Ovary (tissue), 10 donors: ENCODE results near the gene ZIC4. TPM values are rescaled to one million over a fixed set of nuclear protein-coding genes. Genes with fewer than 3 reads are reported as not detected.

Experiments
- DNase-seq, 5 donors: peaks; one replicate each; pipeline ENCODE4 v3.0.0-alpha.2; 2019 to 2020
- H3K27ac ChIP-seq, 2 donors: fragments of 200-600 bp; one replicate each; pipeline versions ENCODE4 v1.5.1 to v1.8.0; 2019 to 2022
- H3K27me3 ChIP-seq: fragments of 200-600 bp; one replicate; pipeline ENCODE4 v1.8.0; 2022
- H3K36me3 ChIP-seq: fragments of 200-600 bp; sonication (generic); one replicate; pipeline ENCODE4 v1.5.1; 2019
- H3K4me1 ChIP-seq: one replicate; pipeline ENCODE4 v1.8.1; 2013; ENCODE audit warnings: mild to moderate bottlenecking, moderate library complexity; ENCODE audit not compliant: insufficient read depth
- H3K4me3 ChIP-seq: fragments of 200-600 bp; sonication (generic); one replicate; pipeline ENCODE4 v1.5.1; 2017
- H3K9me3 ChIP-seq, 2 donors: fragments of 200-600 bp in 1 of 2; sonication (generic) in 1 of 2; one replicate each; pipeline versions ENCODE4 v1.5.1 to v1.8.1; 2013 to 2019; ENCODE audit warnings: mild to moderate bottlenecking in 1 of 2, moderate library complexity in 1 of 2
- EP300 ChIP-seq: sonication (generic); formaldehyde crosslinking; IDR thresholded peaks from one replicate; pipeline ENCODE4 v1.6.1; 2017; ENCODE audit warnings: antibody characterized with exemption
- POLR2A ChIP-seq: fragments of 450-650 bp; IDR thresholded peaks from one replicate; pipeline ENCODE4 v1.6.1; 2017; ENCODE audit warnings: antibody characterized with exemption, mild to moderate bottlenecking, moderate library complexity
- WGBS, 3 donors: extraction: QIAGEN DNeasy Blood & Tissue Kit in 1 of 3; methylation state at CpG; one replicate each; pipeline versions ENCODE4 v1.1.5 to v1.1.7; 2013 to 2017; 5-methylcytosine and 5-hydroxymethylcytosine counted together
- intact Hi-C, 4 donors: fragments of 100-400 bp; cut with DNase I; formaldehyde crosslinking; loops; one replicate each; pipeline versions ENCODE4 v1.11.0 to v1.15.1; 2022 to 2023
- long read RNA-seq, 3 donors: library from polyadenylated mRNA in 2 of 3; unstranded in 2 of 3; transcript quantifications; one replicate each; pipeline ENCODE4 v2.0.0 and lab custom pipeline, GENCODE V29; 2021 to 2026
- polyA plus RNA-seq, 2 donors: library from polyadenylated mRNA; stranded (reverse); fragments of 200-250 nt in 1 of 2; fragments of 350-450 nt in 1 of 2; fragmentation: Illumina TruSeq in 1 of 2; extraction: RNeasy Lipid Tissue Mini Kit (QIAGEN cat#74804) in 1 of 2; gene quantifications; one replicate each; pipeline ENCODE4 v1.2.3, GENCODE V29; 2013 to 2014
- total RNA-seq, 7 donors: library from RNA; depleted of rRNA in 2 of 7; stranded (reverse); fragments of >200 nt in 2 of 7; fragmentation: NEBNext Ultra II Directional in 3 of 7; extraction: Animal tissue kit (Norgen Biotek cat#: 25700) in 3 of 7; gene quantifications; one replicate each; pipeline versions ENCODE4 v1.1.0 to v1.2.4, GENCODE V29; 2016 to 2023
- TF ChIP-seq, protein P1 (sequence below), 3 donors: fragments of 450-650 bp in 2 of 3; fragments of 200-600 bp in 1 of 3; IDR thresholded peaks; one replicate each; pipeline versions ENCODE4 v1.5.1 to v1.8.0; 2016 to 2022; ENCODE audit warnings: antibody characterized with exemption in 3 of 3, mild to moderate bottlenecking in 1 of 3
- donor health status: DM: no; HTN: no; CAD: no; lungs with moderate emphysema.
- donor health status: DM: no; HTN: no; CAD: no.
- donor health status: Bipolar disorder and iron deficiency.
- donor health status: DM: yes; HTN: yes; CAD: no.
- donor health status: DM: no; HTN: no; CAD: no.
- donor health status: DM: yes; HTN: yes; CAD: no.

ZIC4 gene
- total RNA-seq: not detected
- polyA plus RNA-seq: not detected
- long read RNA-seq, donor 1: 0 reads
- long read RNA-seq, donor 2, partial matches to known transcripts: 0 of 1 reads
- long read RNA-seq, donor 2, other reads (novel, unspliced or antisense): 0 of 1 reads
- long read RNA-seq, donor 3: 0 reads

DNA sequence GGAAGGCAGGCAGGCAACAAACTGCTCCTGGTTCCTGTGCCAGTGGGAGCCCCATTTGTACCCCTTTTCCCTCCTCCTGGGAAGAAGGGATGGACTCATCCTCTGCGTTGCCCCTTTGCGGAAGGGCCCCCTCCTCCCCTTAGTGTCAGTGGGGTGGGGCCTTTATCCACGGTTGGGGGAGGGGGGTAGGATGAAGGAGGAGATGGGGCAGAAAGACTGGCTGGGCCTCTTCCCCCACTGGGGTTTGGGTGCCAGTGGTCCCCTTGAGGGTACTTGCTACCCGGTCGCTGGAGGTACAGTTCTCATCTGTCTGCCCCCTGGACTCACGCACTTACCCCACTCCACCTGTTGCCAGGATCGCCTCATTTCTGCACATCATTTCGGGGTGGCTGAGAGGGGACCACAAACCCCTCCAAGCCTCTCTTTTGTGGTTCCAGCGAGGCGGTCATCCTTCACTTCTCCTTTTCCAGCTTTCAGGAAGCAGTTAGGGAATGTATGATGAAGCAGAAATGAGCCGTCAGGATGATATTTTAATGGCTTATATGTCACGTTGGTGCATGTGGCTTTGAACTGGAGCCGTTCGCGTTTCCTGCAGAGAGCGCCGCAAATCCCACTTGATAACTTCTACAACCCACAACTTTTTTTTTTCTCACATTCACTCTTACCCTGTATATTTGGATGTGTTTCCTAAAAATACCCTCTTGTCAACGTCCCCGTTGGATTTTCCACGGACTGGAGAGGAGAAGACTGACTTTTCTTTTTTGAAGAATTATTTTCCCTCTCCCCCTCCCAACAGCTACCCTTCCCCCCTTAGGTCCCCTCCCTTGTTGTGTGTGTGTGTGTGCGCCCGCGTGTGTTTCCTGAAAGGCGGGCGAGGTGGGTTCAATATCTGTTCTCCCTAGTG lies at the start of gene ZIC4:
ZIC4 (minus strand) TSS at position 516 of the 904 bp plus-strand sequence. CDS start 3,746 bp downstream, outside the sequence.
- no peak for DNase-seq
- no peak for TF ChIP-seq EP300
- TF ChIP-seq POLR2A: no peak
- TF ChIP-seq, protein P1, sequence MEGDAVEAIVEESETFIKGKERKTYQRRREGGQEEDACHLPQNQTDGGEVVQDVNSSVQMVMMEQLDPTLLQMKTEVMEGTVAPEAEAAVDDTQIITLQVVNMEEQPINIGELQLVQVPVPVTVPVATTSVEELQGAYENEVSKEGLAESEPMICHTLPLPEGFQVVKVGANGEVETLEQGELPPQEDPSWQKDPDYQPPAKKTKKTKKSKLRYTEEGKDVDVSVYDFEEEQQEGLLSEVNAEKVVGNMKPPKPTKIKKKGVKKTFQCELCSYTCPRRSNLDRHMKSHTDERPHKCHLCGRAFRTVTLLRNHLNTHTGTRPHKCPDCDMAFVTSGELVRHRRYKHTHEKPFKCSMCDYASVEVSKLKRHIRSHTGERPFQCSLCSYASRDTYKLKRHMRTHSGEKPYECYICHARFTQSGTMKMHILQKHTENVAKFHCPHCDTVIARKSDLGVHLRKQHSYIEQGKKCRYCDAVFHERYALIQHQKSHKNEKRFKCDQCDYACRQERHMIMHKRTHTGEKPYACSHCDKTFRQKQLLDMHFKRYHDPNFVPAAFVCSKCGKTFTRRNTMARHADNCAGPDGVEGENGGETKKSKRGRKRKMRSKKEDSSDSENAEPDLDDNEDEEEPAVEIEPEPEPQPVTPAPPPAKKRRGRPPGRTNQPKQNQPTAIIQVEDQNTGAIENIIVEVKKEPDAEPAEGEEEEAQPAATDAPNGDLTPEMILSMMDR (IDR thresholded peaks at IDR 0.05): no peak
- Histone ChIP-seq H3K36me3 (no peaks in the 10 kb centered on the region), H3K4me1 (peaks cover 11% of the 10 kb centered on the region), H3K9me3 (peaks cover 0 to 4% of the 10 kb centered on the region in 2 donors), H3K27me3 (peaks cover 4% of the 10 kb centered on the region), H3K27ac (no peak within 1 kb of the TSS), H3K4me3 (no peak within 1 kb of the TSS)
- WGBS, 3 donors: 6% methylated on average over 25 of the region's 25 CpGs
- intact Hi-C loops: no loop called here

DNA sequence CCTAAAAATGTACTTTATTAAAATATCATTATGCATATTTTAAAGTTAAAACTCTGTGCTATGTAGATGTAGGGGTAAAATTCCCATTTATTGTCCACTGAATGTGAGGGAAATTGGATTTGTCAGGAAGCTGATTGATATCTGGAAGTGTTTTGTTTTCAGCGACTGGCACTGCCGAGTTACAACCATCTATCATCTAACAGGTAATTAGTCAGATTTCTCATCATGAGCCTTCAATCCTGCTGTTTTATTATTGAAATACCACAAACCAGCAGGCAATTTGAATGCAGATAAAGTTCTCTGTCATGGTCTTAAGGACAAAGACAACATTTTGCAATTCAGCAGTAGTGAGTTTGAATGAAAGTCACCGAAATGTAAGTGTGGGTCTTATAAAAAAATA lies 43.3 kb upstream of the ZIC4 start:
- H3K27ac ChIP-seq: no peak overlapping the region
- no peaks in the 10 kb centered on the region for H3K9me3 ChIP-seq
- no peak for TF ChIP-seq EP300
- TF ChIP-seq, protein P1 (IDR thresholded peaks at IDR 0.05): no peak
- no peak for TF ChIP-seq POLR2A
- WGBS, 3 donors: 21 to 31% (median 23%) methylated on average over 3 of the region's 3 CpGs
- no peaks in the 10 kb centered on the region for H3K4me1 ChIP-seq
- no peaks in the 10 kb centered on the region for H3K36me3 ChIP-seq
- DNase-seq: no peak
- intact Hi-C loops: no loop called here
- H3K4me3 ChIP-seq: no peak overlapping the region
- no peaks in the 10 kb centered on the region for H3K27me3 ChIP-seq

DNA sequence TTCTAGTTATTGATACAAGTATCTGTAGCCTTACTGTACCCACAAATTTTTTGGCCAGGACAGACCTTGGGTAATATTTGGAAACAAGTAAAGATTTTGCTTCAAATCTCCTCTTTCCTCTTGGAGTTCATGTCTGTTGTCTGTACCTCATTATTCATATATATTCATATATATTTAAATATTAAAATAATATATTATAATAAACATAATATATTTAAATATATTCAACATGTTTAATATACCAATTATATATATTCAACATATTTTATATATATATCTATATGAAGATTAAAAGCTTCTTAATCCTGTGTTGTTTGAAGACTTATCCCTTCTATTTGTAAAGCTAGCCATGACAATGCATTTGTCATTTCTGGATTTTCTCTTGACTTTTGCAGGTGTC lies 40.9 kb upstream of the ZIC4 start:
- no peaks in the 10 kb centered on the region for H3K27me3 ChIP-seq
- TF ChIP-seq, protein P1 (IDR thresholded peaks at IDR 0.05): no peak
- no peak overlapping the region for H3K27ac ChIP-seq
- intact Hi-C loops: no loop called here
- H3K4me3 ChIP-seq: no peak overlapping the region
- no peaks in the 10 kb centered on the region for H3K9me3 ChIP-seq
- H3K4me1 ChIP-seq: no peaks in the 10 kb centered on the region
- no peak for DNase-seq
- no peaks in the 10 kb centered on the region for H3K36me3 ChIP-seq

DNA sequence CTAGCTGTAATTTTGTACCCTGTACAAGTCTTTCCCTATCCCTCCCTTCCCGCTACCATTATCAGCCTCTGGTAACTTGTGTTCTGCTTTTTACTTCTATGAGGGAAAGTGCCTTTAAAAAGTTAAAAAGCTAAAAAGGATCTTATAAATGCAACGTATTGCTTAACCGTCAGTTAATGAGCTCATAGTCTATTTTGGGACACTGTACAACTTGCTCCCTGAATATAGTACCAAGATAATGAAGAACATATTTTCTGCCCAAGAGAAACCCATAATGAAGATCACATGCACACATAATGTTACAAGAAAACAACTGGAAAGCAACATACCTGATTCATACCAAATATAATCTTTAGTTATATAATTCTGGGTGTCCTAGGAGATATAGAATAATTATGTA lies 25.4 kb upstream of the ZIC4 start:
- no peaks in the 10 kb centered on the region for H3K9me3 ChIP-seq
- TF ChIP-seq EP300 (no peak), POLR2A (no peak)
- TF ChIP-seq, protein P1 (IDR thresholded peaks at IDR 0.05): no peak
- no peaks in the 10 kb centered on the region for H3K27me3 ChIP-seq
- H3K36me3 ChIP-seq: no peaks in the 10 kb centered on the region
- H3K4me3 ChIP-seq: no peak overlapping the region
- no peak for DNase-seq
- no peaks in the 10 kb centered on the region for H3K4me1 ChIP-seq
- intact Hi-C loops: no loop called here
- H3K27ac ChIP-seq: no peak overlapping the region
- 49 to 68% (median 52%) methylated on average over 3 of the region's 3 CpGs for WGBS, 3 donors
